ENCODE results near the gene DHRS11.
"Not testable (repeated sequence)": the region's sequence is repeated elsewhere in the genome, so short reads cannot be mapped to it uniquely, and the experiment has no call there.

Gene DHRS11

GRCh38 chr17:36601303-36602029, 9.8 kb downstream of the DHRS11 start, which contains the start of gene MRM1:
MRM1 (plus strand) TSS chr17:36601583; CDS start chr17:36601811, 228 bp downstream.
- H3K27me3 Mint-ChIP-seq (ENCODE audit: low read depth), result no peaks in the 10 kb centered on the region
- no peaks in the 10 kb centered on the region for H3K9me3 Mint-ChIP-seq
- peak within 1 kb of the TSS; percentile 85 for H3K4me3 Mint-ChIP-seq
- H3K4me1 Mint-ChIP-seq (ENCODE audit: low read depth), result peaks cover 25% of the 10 kb centered on the region
- peak within 1 kb of the TSS; percentile 91 for H3K27ac Mint-ChIP-seq
- H3K36me3 Mint-ChIP-seq (ENCODE audit: low read depth), result peaks cover 8% of the 10 kb centered on the region

GRCh38 chr17:36602030-36602748, 10.5 kb downstream of the DHRS11 start:
- no peaks in the 10 kb centered on the region for H3K27me3 Mint-ChIP-seq (ENCODE audit: low read depth)
- H3K4me3 Mint-ChIP-seq, result peak overlapping the region; percentile 85
- peaks cover 8% of the 10 kb centered on the region for H3K36me3 Mint-ChIP-seq (ENCODE audit: low read depth)
- peaks cover 25% of the 10 kb centered on the region for H3K4me1 Mint-ChIP-seq (ENCODE audit: low read depth)
- no peaks in the 10 kb centered on the region for H3K9me3 Mint-ChIP-seq
- H3K27ac Mint-ChIP-seq, result peak overlapping the region; percentile 63

GRCh38 chr17:36602924-36603384, 11.3 kb downstream of the DHRS11 start:
- Mint-ChIP-seq H3K27me3 (ENCODE audit: low read depth) (no peaks in the 10 kb centered on the region), H3K4me1 (ENCODE audit: low read depth) (peaks cover 26% of the 10 kb centered on the region), H3K4me3 (peak overlapping the region; percentile 85), H3K27ac (no peak overlapping the region), H3K36me3 (ENCODE audit: low read depth) (peaks cover 10% of the 10 kb centered on the region), H3K9me3 (no peaks in the 10 kb centered on the region)

- H3K36me3 Mint-ChIP-seq (ENCODE audit: low read depth), result peaks cover 12% of the 10 kb centered on the region
- peaks cover 28% of the 10 kb centered on the region for H3K4me1 Mint-ChIP-seq (ENCODE audit: low read depth)
- not testable (repeated sequence) for H3K4me3 Mint-ChIP-seq; H3K9me3 Mint-ChIP-seq; H3K27ac Mint-ChIP-seq; H3K27me3 Mint-ChIP-seq (ENCODE audit: low read depth)
Measured at GRCh38 chr17:36605028-36605427, 13.3 kb downstream of the DHRS11 start.

- H3K4me3 Mint-ChIP-seq, result no peak overlapping the region
- no peak overlapping the region for H3K27ac Mint-ChIP-seq
- peaks cover 12% of the 10 kb centered on the region for H3K36me3 Mint-ChIP-seq (ENCODE audit: low read depth)
- no peaks in the 10 kb centered on the region for H3K9me3 Mint-ChIP-seq
- H3K4me1 Mint-ChIP-seq (ENCODE audit: low read depth), result peaks cover 13% of the 10 kb centered on the region
- H3K27me3 Mint-ChIP-seq (ENCODE audit: low read depth), result no peaks in the 10 kb centered on the region
Measured at GRCh38 chr17:36608280-36608679, 16.6 kb downstream of the DHRS11 start.

- Mint-ChIP-seq H3K27me3 (ENCODE audit: low read depth) (no peaks in the 10 kb centered on the region), H3K36me3 (ENCODE audit: low read depth) (peaks cover 12% of the 10 kb centered on the region), H3K9me3 (no peaks in the 10 kb centered on the region), H3K27ac (no peak overlapping the region), H3K4me1 (ENCODE audit: low read depth) (peaks cover 13% of the 10 kb centered on the region), H3K4me3 (no peak overlapping the region)
Measured at GRCh38 chr17:36608794-36609497, 17.3 kb downstream of the DHRS11 start.

GRCh38 chr17:36609498-36609862, 17.8 kb downstream of the DHRS11 start:
- H3K9me3 Mint-ChIP-seq, result no peaks in the 10 kb centered on the region
- H3K4me1 Mint-ChIP-seq (ENCODE audit: low read depth), result peaks cover 10% of the 10 kb centered on the region
- peaks cover 8% of the 10 kb centered on the region for H3K36me3 Mint-ChIP-seq (ENCODE audit: low read depth)
- H3K27ac Mint-ChIP-seq, result no peak overlapping the region
- no peak overlapping the region for H3K4me3 Mint-ChIP-seq
- no peaks in the 10 kb centered on the region for H3K27me3 Mint-ChIP-seq (ENCODE audit: low read depth)

- H3K27ac Mint-ChIP-seq, result no peak overlapping the region
- no peak overlapping the region for H3K4me3 Mint-ChIP-seq
- H3K36me3 Mint-ChIP-seq (ENCODE audit: low read depth), result peaks cover 8% of the 10 kb centered on the region
- H3K27me3 Mint-ChIP-seq (ENCODE audit: low read depth), result no peaks in the 10 kb centered on the region
- no peaks in the 10 kb centered on the region for H3K9me3 Mint-ChIP-seq
- peaks cover 10% of the 10 kb centered on the region for H3K4me1 Mint-ChIP-seq (ENCODE audit: low read depth)
Measured at GRCh38 chr17:36610474-36610873, 18.8 kb downstream of the DHRS11 start.

- peaks cover 3% of the 10 kb centered on the region for H3K4me1 Mint-ChIP-seq (ENCODE audit: low read depth)
- no peak overlapping the region for H3K27ac Mint-ChIP-seq
- H3K27me3 Mint-ChIP-seq (ENCODE audit: low read depth), result no peaks in the 10 kb centered on the region
- H3K4me3 Mint-ChIP-seq, result no peak overlapping the region
- H3K9me3 Mint-ChIP-seq, result no peaks in the 10 kb centered on the region
- peaks cover 4% of the 10 kb centered on the region for H3K36me3 Mint-ChIP-seq (ENCODE audit: low read depth)
Measured at GRCh38 chr17:36611345-36612072, 19.8 kb downstream of the DHRS11 start.

- Mint-ChIP-seq H3K36me3 (ENCODE audit: low read depth) (peaks cover 4% of the 10 kb centered on the region), H3K27ac (no peak overlapping the region), H3K4me3 (no peak overlapping the region), H3K9me3 (no peaks in the 10 kb centered on the region), H3K4me1 (ENCODE audit: low read depth) (peaks cover 3% of the 10 kb centered on the region), H3K27me3 (ENCODE audit: low read depth) (no peaks in the 10 kb centered on the region)
Measured at GRCh38 chr17:36612323-36612722, 20.6 kb downstream of the DHRS11 start.

GRCh38 chr17:36613155-36613554, 21.5 kb downstream of the DHRS11 start:
- Mint-ChIP-seq H3K4me1 (ENCODE audit: low read depth) (peaks cover 2% of the 10 kb centered on the region), H3K9me3 (no peaks in the 10 kb centered on the region), H3K36me3 (ENCODE audit: low read depth) (no peaks in the 10 kb centered on the region), H3K27me3 (ENCODE audit: low read depth) (no peaks in the 10 kb centered on the region), H3K4me3 (no peak overlapping the region), H3K27ac (no peak overlapping the region)

GRCh38 chr17:36614081-36614480, 22.4 kb downstream of the DHRS11 start:
- H3K9me3 Mint-ChIP-seq, result no peaks in the 10 kb centered on the region
- no peak overlapping the region for H3K4me3 Mint-ChIP-seq
- no peaks in the 10 kb centered on the region for H3K36me3 Mint-ChIP-seq (ENCODE audit: low read depth)
- peaks cover 2% of the 10 kb centered on the region for H3K4me1 Mint-ChIP-seq (ENCODE audit: low read depth)
- H3K27me3 Mint-ChIP-seq (ENCODE audit: low read depth), result no peaks in the 10 kb centered on the region
- no peak overlapping the region for H3K27ac Mint-ChIP-seq

GRCh38 chr17:36614933-36615332, 23.3 kb downstream of the DHRS11 start:
- Mint-ChIP-seq H3K4me3 (no peak overlapping the region), H3K27ac (no peak overlapping the region), H3K9me3 (no peaks in the 10 kb centered on the region), H3K27me3 (ENCODE audit: low read depth) (no peaks in the 10 kb centered on the region), H3K36me3 (ENCODE audit: low read depth) (no peaks in the 10 kb centered on the region), H3K4me1 (ENCODE audit: low read depth) (no peaks in the 10 kb centered on the region)

All from T-helper 1 cell treated with Interleukin-12 subunit alpha and Interleukin-12 subunit beta and Interleukin-4 antibody, amounts not matched to agents 30 μg/mL and 1 μg/mL, for 36 hours (primary cell).